Cortex of kidney (tissue), 1 donor: ENCODE results near the gene KCNJ16.
A peak's percentile ranks its signal among the peaks of the same experiment; 100 is the strongest.

Experiments
- DNase-seq: peaks from one replicate; lab custom pipeline; 2025; lab: John Stamatoyannopoulos, UW

The KCNJ16 gene

DNA sequence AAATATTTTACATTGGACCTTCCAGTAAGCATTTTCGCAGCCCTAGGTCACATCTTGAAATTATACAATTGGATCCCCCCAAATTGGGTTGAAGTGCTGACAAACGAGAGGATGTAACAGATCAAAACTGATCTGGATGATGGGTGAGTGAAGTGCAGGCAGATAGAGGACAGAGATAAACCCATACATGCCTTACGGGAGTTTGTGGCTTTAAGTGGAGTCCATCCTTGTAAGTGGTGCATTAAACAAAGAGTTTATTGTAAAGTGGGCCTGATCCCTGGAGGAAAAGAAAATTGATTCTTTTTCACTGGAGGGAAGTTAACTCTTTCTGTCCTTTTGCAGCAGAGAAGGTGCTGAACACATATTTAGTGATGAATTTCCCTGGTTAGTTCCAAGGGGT, 55.3 kb downstream of the KCNJ16 start:
- no peak for DNase-seq

DNA sequence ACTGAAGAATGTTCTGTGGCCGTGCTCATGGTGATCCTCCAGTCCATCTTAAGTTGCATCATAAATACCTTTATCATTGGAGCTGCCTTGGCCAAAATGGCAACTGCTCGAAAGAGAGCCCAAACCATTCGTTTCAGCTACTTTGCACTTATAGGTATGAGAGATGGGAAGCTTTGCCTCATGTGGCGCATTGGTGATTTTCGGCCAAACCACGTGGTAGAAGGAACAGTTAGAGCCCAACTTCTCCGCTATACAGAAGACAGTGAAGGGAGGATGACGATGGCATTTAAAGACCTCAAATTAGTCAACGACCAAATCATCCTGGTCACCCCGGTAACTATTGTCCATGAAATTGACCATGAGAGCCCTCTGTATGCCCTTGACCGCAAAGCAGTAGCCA, 57.5 kb downstream of the KCNJ16 start:
- no peak for DNase-seq

DNA sequence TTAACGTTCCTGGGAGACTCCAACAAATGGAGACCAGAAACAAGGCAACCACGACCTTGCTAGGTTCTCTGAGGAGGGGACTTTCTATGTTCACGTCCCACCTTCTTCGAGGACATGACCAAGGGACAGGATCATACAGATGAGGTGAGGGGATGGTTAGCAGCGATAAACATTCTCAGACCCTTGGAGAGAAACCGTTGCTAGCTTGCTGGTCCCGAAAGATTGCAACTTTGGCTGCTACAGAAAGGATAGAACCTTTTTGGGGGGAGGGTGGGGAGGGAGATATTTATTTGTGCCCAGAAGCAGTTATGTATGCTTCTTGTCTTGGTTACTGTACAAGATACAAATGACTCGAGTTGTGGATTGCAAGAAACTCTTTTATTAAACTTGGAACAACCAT, 59.0 kb downstream of the KCNJ16 start:
- no peak for DNase-seq

DNA sequence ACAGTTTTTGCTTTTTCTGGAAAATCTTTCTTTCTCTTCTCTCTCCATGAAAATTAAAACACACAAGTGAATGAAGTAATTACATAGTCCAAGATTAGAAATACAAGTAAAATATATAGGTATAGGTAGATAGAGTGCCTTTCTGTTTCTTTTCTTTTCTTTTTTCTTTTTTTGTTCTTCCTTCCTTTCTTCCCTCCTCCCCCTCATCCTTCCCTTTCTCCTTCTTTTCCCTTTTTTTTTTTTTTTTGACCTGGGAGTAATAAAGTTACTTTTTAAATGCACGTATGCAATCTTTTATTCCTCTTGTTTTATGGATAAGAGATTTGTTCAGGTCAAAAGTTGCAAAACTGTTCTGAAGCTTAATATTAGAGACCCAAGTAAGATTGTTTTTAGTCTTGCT, 59.8 kb downstream of the KCNJ16 start:
- DNase-seq: no peak

DNA sequence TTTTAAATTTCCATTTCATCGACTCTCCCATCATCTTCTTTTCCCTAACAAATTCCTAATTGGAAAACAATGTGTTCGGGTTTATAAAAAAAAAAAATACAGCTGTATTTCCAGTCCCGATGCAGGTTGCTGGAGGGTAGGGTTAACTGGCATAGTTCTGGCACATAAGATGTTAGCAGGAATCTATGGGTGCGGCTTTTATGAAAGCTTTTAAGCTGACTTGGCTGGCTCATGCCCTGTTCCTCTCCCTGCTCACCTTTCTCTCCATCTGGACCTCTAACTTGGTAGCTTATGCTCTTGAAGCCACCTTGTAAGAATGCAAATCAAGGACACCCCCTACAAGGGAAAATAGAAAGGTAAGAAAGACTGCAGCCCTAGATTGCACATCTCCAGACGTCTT, 61.1 kb downstream of the KCNJ16 start:
- no peak for DNase-seq

DNA sequence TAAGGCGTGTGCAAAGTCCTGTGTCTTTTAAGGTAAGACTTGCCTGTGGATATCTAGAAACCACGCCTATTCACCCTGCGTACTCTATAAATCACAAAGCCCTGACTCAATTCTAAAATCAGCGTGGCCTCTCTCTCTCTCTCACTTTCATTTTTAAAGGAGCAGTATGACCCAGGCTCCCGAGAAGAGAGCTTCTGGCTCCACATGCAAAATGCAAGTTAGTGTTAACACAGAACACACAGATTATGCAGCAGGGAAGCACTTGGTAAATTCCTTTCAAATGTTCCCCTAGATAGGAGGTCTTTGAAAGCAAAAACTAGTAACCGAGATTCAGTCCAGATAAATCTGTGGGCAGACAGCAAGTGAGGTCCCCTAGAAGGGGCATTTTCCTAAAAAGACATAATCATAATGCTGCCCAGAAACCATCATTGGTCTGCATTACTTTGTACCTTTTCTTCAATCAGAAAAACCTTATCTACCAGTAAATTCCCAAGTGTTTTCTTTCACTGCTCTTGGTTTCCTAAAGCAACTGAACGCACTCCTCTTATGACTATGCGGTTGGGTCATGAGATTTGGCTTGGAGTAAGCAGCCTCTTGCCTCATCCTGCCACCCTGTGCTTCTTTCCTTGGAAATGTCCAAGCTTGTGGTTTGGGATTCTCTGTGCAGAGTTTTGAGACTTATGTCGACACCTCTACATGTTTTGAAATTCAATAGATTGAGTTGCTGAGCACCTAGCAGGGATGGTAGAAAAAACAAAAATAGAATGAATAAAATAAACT, 62.6 kb downstream of the KCNJ16 start:
- DNase-seq: no peak

DNA sequence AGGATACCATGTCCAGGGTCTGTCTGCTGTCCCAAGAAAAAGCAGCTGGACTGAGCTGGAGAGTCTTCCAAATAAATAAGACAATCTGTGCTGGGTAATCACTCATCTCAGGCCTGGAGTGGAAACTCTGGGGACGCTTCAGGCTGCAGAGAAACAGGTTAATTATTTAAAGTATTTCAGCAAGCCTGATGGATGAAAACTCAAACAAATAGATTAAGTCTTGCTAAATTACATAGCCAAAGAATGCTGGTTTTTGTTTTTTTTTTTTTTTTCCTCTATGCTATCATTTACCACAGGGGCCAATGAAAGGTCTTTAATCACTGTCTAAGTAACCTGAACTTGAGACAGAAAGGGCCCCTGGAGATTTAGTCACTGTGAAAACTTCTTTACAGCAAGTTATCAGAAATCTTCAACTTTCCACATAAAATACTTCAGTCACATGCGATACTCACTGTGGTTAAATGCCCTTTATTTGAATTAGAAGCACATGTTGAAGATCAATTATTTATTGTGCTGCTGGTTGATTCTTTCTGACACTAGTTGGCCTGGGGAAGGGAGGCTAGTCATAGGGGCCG, 63.4 kb downstream of the KCNJ16 start:
- DNase-seq: no peak

DNA sequence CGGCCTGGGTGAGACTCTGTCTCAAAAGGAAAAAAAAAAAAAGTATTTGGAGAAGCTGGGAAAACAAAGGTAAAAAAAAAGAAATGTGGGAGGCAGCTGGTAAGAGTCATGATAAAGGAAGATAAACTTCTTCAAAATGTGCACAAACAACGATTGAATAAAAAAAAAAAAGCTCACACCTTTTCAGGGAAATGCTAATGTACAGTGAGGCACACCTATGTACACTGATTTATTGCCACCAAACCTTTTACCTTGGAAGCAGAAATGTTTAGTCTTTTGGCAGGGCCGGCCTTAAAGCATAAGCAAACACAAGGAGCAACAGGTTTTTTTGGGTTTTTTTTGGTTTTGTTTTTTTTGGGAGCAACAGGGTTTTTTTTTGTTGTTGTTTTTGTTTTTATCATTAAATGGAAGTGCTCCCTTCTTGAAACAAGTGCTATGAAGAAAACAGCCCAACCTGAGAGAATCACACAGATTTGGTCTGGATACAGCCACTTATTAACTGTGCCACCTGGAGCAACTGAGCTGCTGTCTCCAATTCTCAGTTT, 64.5 kb downstream of the KCNJ16 start:
- DNase-seq: no peak

DNA sequence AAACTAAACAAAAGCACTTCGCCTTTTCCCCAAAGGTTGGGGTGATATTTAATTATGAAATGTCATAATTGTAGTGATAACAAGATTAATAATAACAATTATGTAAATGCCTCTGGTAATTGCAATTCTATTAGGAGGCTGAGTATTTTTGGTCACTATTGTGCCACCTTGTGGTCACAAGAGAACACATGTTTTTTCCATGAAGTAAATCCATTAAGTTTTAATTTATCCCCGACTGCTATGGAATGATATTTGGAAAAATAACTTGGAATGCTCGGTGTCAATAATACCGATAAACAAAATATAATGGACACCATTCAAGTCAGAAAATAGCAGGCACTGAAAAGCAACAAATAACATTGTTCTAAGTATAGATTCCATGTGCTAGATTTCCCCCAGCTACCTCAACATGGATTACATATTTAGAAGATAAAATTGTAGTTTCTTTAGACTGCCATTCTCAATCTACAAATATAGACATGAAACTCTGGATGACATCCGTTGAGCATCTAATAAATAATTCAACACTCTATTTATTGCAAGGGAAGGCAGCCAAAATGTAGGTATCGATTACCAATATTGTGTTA, 69.3 kb downstream of the KCNJ16 start:
- DNase-seq: no peak

DNA sequence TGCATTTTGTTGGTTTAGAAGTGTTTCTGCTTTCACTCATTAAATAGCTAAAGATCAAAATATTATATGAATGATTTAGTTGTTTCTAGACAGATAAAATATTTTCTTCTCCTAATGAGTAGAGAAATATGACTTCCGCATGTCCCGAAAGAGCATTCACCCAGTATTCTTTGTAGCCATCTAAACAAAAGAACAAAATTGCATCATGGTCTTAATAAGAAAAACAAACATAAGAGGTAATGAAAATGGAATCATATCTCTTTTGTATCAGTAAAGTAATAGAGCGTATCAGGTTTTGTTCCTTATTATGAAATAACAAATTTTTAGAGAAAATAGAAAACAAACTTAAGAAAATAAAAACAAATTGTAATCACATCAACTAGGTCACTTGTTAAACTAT, 78.2 kb downstream of the KCNJ16 start:
- DNase-seq: no peak

DNA sequence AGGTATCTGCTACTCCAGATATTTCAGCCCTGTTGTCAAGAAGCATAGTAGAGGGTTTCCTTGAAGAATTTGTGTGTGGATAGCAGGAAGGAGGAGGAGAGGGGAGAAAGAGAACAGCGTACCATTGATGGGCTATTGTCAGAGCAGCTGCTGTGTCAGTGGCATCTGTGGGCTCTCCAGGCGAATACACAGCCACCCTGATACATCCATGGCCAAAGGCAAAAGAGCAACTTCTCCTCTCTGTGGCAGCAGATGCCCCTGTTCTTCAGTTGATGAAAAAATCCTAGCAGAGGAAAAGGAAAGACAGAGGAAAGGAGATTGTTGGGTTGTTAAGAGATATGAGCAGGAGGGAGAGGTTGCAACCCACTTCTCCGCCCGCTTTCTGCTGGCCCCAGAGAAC, 82.1 kb downstream of the KCNJ16 start:
- DNase-seq: no peak

DNA sequence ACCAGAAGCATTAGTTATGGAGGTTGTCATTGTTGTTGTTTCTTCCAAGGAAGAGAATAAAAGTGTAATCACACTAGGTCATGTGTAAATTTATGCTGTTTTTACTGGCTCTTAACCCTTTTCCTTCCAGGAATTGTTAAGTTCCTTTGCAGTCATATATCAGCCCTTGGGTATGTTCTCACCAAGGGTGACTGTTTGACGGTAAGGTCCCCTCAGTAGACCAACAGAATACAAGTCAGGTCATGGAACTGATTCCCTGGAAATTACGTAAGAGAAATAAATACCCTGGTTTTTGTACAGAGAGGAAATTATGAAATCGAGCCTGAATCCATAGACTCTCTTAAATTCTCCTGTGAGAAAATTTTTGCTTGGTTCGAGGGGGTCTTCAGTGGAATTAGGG, 83.2 kb downstream of the KCNJ16 start:
- no peak for DNase-seq

DNA sequence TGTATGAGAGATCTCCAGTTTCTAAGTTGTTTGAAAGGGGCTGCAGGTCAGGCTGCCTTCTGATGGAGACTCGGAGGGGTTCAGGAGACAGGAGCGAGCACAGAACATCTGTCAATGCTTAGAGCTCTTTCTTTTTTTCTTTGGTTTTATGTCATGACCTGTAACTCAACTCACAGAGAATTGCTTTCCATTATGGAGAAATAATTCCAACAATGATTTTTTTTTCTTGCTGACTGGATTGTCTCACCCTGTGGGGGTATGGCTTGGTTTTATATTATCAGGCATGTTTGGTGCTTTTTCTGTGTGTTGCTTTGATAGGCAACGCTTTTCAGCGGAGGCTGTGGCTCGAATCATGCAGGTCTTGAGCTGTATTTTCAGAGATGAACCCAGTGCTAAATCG, 83.6 kb downstream of the KCNJ16 start:
- no peak for DNase-seq

DNA sequence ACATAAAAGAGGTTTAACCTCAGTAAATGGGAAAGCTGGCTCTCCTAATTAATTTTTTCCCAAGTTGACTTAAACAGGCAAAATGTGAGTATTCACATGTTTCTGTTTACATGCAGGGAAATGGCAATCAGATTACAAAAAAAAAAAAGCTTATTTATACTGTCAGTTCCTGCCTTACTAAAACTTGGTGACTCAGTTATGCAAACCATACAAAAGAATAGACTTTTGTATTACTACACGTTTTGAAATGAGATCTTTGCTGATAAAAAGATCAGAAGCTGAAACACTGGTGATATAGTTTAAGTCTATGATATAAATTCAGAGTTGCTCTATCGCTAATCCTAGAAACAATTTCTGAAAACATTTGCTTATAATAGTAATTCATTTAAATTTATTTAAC, 85.0 kb downstream of the KCNJ16 start:
- no peak for DNase-seq

DNA sequence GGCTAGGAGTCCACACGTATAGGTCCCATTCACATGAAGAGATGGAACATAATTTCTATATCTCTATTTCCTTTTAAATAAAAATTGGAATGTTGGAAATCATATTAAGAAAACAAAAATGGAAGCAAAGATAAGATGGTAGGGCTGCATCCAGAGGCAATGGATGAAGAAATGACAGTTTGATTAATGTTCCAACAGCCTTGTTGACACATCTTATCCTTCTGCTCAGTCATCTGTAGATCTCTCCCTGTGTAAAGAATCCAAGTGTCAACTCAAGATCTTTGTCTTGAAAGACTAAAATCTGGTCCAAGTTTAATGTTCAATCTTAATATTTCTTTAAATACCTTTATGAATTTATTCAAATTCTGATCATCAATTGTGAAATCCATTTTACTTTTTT, 86.5 kb downstream of the KCNJ16 start:
- no peak for DNase-seq

DNA sequence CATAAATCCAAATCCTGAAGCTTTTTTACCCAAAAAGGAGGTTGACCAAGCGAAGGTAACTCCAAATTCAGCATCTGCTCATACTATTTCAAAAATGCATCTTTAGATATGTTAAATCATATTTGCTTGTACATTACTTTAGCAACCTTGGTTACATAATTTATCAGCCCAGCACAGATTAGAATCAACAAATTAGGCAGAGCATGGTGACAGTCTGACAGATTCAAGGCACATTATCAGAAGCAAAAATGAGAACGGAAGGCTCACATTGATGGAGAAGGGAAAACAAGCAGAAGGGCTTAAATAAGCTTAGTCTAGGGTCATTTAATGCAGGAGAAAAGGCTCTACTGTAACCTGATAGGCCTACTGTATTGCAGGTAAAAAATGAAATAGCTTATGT, 90.4 kb downstream of the KCNJ16 start:
- no peak for DNase-seq

DNA sequence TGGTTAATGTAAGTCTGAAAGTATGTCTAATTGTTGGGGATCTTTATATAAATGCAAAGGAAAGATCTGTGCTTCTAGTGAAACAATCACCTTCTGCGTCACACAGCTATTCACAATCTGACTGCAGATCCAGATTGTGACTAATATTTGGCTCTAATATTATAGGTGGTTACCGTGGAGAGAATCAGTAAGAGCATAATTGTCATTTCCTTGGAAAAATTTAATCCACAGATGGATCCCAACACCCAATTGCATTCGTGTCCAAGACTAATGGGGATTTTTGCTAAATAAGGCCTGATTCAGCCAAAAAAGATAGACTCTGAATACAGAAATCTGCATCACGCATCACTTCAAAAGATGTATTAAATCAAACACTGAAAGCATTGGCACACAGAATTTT, 91.6 kb downstream of the KCNJ16 start:
- DNase-seq: no peak

DNA sequence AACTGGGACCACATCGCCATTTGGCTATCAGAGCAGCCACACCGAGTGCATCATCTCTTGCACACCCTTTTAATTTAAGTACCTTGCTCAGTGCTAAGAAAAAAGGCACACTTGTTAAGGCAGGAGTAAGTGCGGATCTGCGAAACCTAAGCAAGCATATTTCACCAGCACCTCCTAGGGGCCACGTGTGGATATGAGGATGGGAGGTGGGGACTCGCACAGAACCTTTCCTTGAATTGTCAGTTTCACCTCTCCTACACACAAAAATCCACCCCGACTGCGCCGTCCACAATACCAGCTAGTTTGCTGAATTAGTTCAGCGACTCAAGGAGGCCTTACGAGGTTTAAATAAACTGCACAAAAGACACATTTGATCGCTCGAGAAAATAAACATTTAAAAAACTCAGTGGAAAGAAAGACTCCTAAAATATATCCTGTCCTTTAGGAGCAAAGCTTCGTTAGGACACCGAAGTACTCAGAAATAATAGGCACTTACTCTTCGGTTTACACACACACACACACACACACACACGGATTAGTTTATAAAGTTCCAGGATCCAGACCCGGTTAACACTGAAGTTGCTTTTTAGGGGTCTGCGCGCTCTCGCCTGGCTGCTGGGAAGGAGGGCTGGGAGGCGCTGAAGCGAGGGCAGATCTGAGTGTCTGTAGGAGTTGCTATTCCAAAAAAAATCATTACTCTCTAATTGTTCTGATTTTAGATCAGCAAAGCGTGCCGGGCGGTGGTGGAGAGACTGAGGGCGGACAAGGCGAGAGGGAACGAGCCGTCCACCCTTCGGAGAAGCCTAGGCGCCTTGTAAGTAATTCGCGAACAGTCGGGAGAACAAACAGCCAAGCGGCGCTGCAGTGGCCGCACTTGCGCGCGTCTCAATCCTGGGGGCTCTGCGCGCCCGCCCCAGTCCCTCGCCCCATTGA, 93.3 kb downstream of the KCNJ16 start:
- DNase-seq: no peak

DNA sequence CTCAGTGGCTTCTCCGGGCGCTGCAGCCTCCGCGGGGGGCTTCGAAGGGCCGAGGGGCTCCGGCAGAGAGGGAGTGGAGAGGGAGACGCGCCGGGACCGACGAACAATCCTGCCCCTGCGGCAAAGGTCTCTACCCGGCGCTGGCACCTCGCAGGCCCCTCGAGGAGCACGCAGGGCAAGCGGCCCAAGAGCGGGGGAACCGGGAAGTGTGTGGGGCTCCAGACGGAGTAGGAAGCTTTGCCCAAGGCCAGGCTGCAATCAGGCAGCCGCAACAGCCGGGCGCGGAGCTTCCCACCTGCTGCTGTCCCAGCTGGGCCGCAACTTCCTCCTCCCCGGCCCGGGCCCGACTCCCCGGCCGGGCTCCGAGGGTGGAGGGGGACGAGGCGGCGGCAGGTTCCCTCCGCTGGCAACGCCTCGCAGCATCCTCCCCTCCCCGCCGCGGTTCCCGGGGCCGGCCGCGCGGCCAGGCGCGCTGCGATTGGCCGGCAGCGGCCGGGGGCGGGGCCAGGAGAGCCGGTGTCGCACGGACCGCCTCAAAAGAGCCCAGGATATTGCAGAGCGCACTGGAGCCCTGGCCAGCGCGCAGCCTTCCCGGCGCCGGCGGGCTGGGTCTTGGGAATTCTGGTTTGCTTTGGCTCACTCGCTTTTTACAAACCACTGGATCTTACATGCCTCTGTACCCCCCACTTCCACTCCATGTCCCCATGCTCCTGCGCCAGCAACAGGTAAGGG, 94.1 kb downstream of the KCNJ16 start, which contains the start of gene KCNJ2:
TSS of gene KCNJ2 (plus strand) at position 556 of the 732 bp plus-strand sequence. CDS start 5,508 bp downstream, outside the sequence.
- DNase-seq: peak; percentile 45

DNA sequence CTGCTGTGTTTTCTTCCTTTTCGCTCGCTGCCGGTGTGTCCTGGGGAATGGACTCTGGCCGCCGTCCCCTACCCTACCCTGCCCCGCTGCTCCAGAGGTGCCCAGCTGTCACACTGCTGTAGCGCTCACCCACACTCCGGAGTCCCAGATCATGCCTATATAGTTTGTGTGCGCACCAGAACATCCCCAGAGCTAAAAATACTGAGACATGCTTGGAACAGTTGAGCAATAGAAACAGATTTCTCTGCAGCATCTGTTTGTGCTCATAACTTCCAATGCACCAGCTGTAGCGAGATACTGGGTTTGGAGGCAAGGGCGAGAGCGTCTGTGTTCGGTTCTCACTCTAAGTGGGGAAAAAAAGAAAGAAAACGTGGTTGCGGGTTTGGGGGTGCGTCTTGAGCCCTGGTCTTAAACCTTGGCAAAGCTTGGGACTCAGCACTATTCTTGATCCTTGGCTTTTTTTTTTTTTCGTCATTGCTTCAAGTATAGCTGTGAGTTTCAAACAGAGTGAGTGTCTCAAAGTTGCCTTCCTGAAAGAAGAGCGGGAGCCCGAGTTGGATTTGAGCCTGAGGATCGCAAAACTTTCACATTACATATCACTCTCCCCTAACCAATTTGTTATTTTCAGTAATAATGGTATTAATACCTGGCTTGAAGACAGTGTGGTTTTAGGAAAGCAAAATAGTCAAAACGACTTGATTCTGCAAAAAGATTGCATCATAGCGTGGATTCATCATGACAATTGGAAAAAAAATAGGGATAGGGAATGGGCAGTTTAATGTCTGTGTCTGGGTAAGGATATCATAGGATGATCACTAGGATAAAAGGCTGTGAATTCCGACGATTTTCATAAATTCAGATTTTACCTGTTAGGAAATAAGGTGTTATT, 94.9 kb downstream of the KCNJ16 start:
- DNase-seq: no peak
